Measurements from ENCODE around the gene CMSS1. TPM values are rescaled to one million over a fixed set of nuclear protein-coding genes. Genes with fewer than 3 reads are reported as not detected.
A peak's percentile ranks its signal among the peaks of the same experiment; 100 is the strongest.

The CMSS1 gene
- total RNA-seq, 2 donors from 2014 or later, result 18.1 to 22.7 TPM

DNA sequence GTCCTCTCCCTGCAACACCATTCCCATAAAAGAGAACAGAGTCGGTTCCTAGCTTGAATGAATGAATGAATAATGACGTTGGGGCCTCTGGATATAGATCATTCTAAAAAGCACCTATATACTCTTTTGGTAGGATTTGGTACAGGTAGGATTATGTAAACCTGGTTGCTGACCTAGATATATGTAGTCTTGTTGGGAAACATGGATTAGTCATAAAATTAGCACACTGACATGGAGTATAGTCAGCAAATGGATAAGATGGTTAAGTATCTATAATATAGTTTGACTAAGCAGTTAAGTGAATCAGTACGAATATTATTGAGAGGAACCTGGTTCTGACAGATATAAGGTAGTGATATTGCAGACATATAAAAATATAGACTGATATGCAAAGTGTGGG is 154.1 kb downstream of the CMSS1 start:
- ATAC-seq (ENCODE audit: insufficient number of reproducible peaks, low FRiP score, low read depth), result no peak
- peak overlapping the region; percentile 78 to 86 for H3K27ac ChIP-seq
- H3K9me3 ChIP-seq, result no peaks in the 10 kb centered on the region
- no peak for DNase-seq (ENCODE audit: low spot score)
- no peaks in the 10 kb centered on the region for H3K36me3 ChIP-seq
- TF ChIP-seq, protein P1, sequence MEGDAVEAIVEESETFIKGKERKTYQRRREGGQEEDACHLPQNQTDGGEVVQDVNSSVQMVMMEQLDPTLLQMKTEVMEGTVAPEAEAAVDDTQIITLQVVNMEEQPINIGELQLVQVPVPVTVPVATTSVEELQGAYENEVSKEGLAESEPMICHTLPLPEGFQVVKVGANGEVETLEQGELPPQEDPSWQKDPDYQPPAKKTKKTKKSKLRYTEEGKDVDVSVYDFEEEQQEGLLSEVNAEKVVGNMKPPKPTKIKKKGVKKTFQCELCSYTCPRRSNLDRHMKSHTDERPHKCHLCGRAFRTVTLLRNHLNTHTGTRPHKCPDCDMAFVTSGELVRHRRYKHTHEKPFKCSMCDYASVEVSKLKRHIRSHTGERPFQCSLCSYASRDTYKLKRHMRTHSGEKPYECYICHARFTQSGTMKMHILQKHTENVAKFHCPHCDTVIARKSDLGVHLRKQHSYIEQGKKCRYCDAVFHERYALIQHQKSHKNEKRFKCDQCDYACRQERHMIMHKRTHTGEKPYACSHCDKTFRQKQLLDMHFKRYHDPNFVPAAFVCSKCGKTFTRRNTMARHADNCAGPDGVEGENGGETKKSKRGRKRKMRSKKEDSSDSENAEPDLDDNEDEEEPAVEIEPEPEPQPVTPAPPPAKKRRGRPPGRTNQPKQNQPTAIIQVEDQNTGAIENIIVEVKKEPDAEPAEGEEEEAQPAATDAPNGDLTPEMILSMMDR (IDR thresholded peaks at IDR 0.05), result no peak
- peaks cover 25 to 57% of the 10 kb centered on the region in 2 donors for H3K4me1 ChIP-seq (ENCODE audit: control insufficient read depth in 1 of 2, low read depth in 2 of 2)
- no peak overlapping the region for H3K4me3 ChIP-seq
- no peaks in the 10 kb centered on the region for H3K27me3 ChIP-seq (replicated peaks; ENCODE audit: insufficient read depth)

- Histone ChIP-seq H3K9me3 (no peaks in the 10 kb centered on the region), H3K27me3 (replicated peaks; ENCODE audit: insufficient read depth) (no peaks in the 10 kb centered on the region), H3K27ac (peak overlapping the region; percentile 78 to 86), H3K4me3 (no peak overlapping the region), H3K4me1 (ENCODE audit: control insufficient read depth in 1 of 2, low read depth in 2 of 2) (peaks cover 21 to 50% of the 10 kb centered on the region in 2 donors), H3K36me3 (no peaks in the 10 kb centered on the region)
- DNase-seq (ENCODE audit: low spot score) (no peak), ATAC-seq (ENCODE audit: insufficient number of reproducible peaks, low FRiP score, low read depth) (peak; percentile 78)
- TF ChIP-seq, protein P1 (IDR thresholded peaks at IDR 0.05), result no peak
Measured at GRCh38 chr3:99972380-99973104, 154.9 kb downstream of the CMSS1 start.

GRCh38 chr3:99974989-99975388 is 157.3 kb downstream of the CMSS1 start:
- H3K4me1 ChIP-seq (ENCODE audit: control insufficient read depth in 1 of 2, low read depth in 2 of 2), result peaks cover 16 to 41% of the 10 kb centered on the region in 2 donors
- ATAC-seq (ENCODE audit: insufficient number of reproducible peaks, low FRiP score, low read depth) (no peak), DNase-seq (ENCODE audit: low spot score) (no peak)
- TF ChIP-seq, protein P1 (IDR thresholded peaks at IDR 0.05), result no peak
- no peaks in the 10 kb centered on the region for H3K9me3 ChIP-seq
- no peak overlapping the region for H3K4me3 ChIP-seq
- H3K27ac ChIP-seq, result peak overlapping the region; percentile 78 to 86
- H3K27me3 ChIP-seq (replicated peaks; ENCODE audit: insufficient read depth), result no peaks in the 10 kb centered on the region
- H3K36me3 ChIP-seq, result no peaks in the 10 kb centered on the region

DNA sequence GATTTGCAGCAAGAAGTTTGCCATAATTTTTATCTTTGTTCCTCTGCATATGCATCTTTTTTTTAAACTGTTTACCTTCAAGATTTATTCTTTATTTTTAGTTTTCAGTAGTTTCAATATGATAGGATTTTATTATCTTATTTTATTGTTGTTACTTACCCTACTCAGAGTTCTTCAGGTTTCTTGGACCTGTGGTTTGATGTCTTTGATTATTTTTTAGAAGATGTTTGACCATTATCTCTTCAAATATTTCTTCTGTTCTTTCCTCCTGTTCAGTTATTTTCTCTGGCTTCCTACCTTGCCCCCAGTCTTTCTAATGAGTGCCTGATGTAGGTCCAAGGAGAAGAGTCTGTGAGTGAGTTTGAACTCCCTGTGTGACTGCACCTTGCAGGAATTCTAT is 158.9 kb downstream of the CMSS1 start:
- H3K27ac ChIP-seq, result no peak overlapping the region
- no peak overlapping the region for H3K4me3 ChIP-seq
- TF ChIP-seq, protein P1 (IDR thresholded peaks at IDR 0.05), result no peak
- no peaks in the 10 kb centered on the region for H3K36me3 ChIP-seq
- ATAC-seq (ENCODE audit: insufficient number of reproducible peaks, low FRiP score, low read depth) (no peak), DNase-seq (ENCODE audit: low spot score) (no peak)
- no peaks in the 10 kb centered on the region for H3K27me3 ChIP-seq (replicated peaks; ENCODE audit: insufficient read depth)
- peaks cover 14 to 34% of the 10 kb centered on the region in 2 donors for H3K4me1 ChIP-seq (ENCODE audit: control insufficient read depth in 1 of 2, low read depth in 2 of 2)
- no peaks in the 10 kb centered on the region for H3K9me3 ChIP-seq

GRCh38 chr3:99978221-99978620 is 160.6 kb downstream of the CMSS1 start:
- H3K4me3 ChIP-seq, result no peak overlapping the region
- no peak for DNase-seq (ENCODE audit: low spot score)
- TF ChIP-seq, protein P1 (IDR thresholded peaks at IDR 0.05), result no peak
- H3K36me3 ChIP-seq, result no peaks in the 10 kb centered on the region
- no peaks in the 10 kb centered on the region for H3K9me3 ChIP-seq
- H3K27ac ChIP-seq, result no peak overlapping the region
- H3K4me1 ChIP-seq (ENCODE audit: control insufficient read depth in 1 of 2, low read depth in 2 of 2), result peaks cover 0 to 17% of the 10 kb centered on the region in 2 donors
- no peak for ATAC-seq (ENCODE audit: insufficient number of reproducible peaks, low FRiP score, low read depth)
- no peaks in the 10 kb centered on the region for H3K27me3 ChIP-seq (replicated peaks; ENCODE audit: insufficient read depth)
